Heart right ventricle (tissue), 16 donors: Measurements from ENCODE around the gene DOCK9. TPM values are rescaled to one million over a fixed set of nuclear protein-coding genes. Genes with fewer than 3 reads are reported as not detected.

ENCODE experiments used
- ATAC-seq, 8 donors: fragments of 200-7000 bp; cut with Tn5 transposase; one replicate each; pipeline ENCODE4 v1.9.1; 2020; ENCODE audit warnings: mild to moderate bottlenecking in 8 of 8, moderate library complexity in 8 of 8, moderate number of reproducible peaks in 1 of 8
- DNase-seq, 2 donors: peaks; one replicate each; pipeline ENCODE4 v3.0.0-alpha.2; 2020
- H3K27ac ChIP-seq, 10 donors: fragments of 200-600 bp; sonication (generic) in 2 of 10; one replicate each; pipeline versions ENCODE4 v1.5.0 to v1.8.0; 2020 to 2022; ENCODE audit warnings: mild to moderate bottlenecking in 3 of 10
- H3K27me3 ChIP-seq, 7 donors: fragments of 200-600 bp; one replicate each; pipeline ENCODE4 v1.8.0; 2021 to 2022; ENCODE audit warnings: mild to moderate bottlenecking in 2 of 7
- H3K36me3 ChIP-seq, 9 donors: fragments of 200-600 bp; sonication (generic) in 1 of 9; one replicate each; pipeline versions ENCODE4 v1.5.0 to v1.8.0; 2020 to 2022; ENCODE audit warnings: mild to moderate bottlenecking in 2 of 9
- H3K4me1 ChIP-seq, 9 donors: fragments of 200-600 bp; sonication (generic) in 1 of 9; one replicate each; pipeline versions ENCODE4 v1.5.0 to v1.8.0; 2020 to 2022; ENCODE audit warnings: mild to moderate bottlenecking in 4 of 9
- H3K4me3 ChIP-seq, 10 donors: fragments of 200-600 bp; sonication (generic) in 2 of 10; one replicate each; pipeline versions ENCODE4 v1.5.0 to v1.8.0; 2020 to 2022; ENCODE audit warnings: mild to moderate bottlenecking in 7 of 10, moderate library complexity in 2 of 10
- H3K9me3 ChIP-seq, 11 donors: fragments of 200-600 bp in 10 of 11; sonication (generic) in 2 of 11; one replicate each; pipeline versions ENCODE4 v1.5.0 to v1.8.0; 2013 to 2022; ENCODE audit warnings: mild to moderate bottlenecking in 2 of 11, control low read depth in 1 of 11, moderate library complexity in 1 of 11
- CTCF ChIP-seq, 9 donors: fragments of 200-600 bp; sonication (generic) in 2 of 9; IDR thresholded peaks; one replicate each; pipeline versions ENCODE4 v1.5.0 to v1.8.0; 2021 to 2022; ENCODE audit warnings: antibody characterized with exemption in 9 of 9, mild to moderate bottlenecking in 5 of 9, moderate library complexity in 1 of 9
- WGBS, 2 donors: extraction: QIAGEN DNeasy Blood & Tissue Kit; methylation state at CpG; one replicate each; pipeline ENCODE4 v1.1.7; 2013; ENCODE audit warnings: inconsistent platforms in 1 of 2; 5-methylcytosine and 5-hydroxymethylcytosine counted together
- intact Hi-C, 10 donors: fragments of 100-400 bp; cut with DNase I; formaldehyde crosslinking; loops; one replicate each; pipeline versions ENCODE4 v1.11.1 to v1.14.2; 2022
- polyA plus RNA-seq, 2 donors: library from polyadenylated mRNA; stranded (reverse); fragments of 200-250 nt; gene quantifications; one replicate each; pipeline ENCODE4 v1.2.3, GENCODE V29; 2013
- total RNA-seq, 10 donors: library from RNA; stranded (reverse); fragmentation: NEBNext Ultra II Directional in 3 of 10; extraction: Animal tissue kit (Norgen Biotek cat#: 25700) in 3 of 10; gene quantifications; one replicate each; pipeline versions ENCODE4 v1.2.1 to v1.2.4, GENCODE V29; 2021 to 2023
- donor health status: Arrhythmogenic right ventricular cardiomyopathy.
- donor health status: ischemic (EF 13 %, LVEDD 7.1; RV severe dilation, severe dysfunction).
- donor health status: healthy with polysubstance abuse.
- donor health status: DM: no; HTN: yes; CAD: no.
- donor health status: DM: no; HTN: no; CAD: no.
- donor health status: ischemic (EF 25% LVEDD 6.9; RV normal size, moderate dysfunction).
- donor health status: ischemic (EF 25% LVEDD 5.7; RV mildly dilated, moderate dysfunction).
- donor health status: healthy.
- donor health status: DM: yes; HTN: yes; CAD: no.
- donor health status: Ischemic cardiomyopathy.
- donor health status: ischemic (EF 35%, LVEDD 5.7; RV mildly dilated, moderate dysfunction).
- donor health status: nonischemic (EF 11% LVEDD 7.7; RV severe dilation, severe dysfunction).
- donor health status: DM: yes; HTN: yes; CAD: no.
- donor health status: PGD.
- donor health status: ischemic (EF 29% LVEDD 5.4; RV normal size, mild dysfunction).
- donor health status: nonischemic (EF 23%, LVEDD 6.1; RV moderate dilation, normal function).

Gene DOCK9
- total and polyA plus RNA-seq, 12 donors, result 31.6 to 73.7 (median 43.4) TPM

GRCh38 chr13:98786023-98786422, 191.8 kb downstream of the DOCK9 start:
- no peak for ATAC-seq
- TF ChIP-seq CTCF (IDR thresholded peaks at IDR 0.05), result no peak
- Histone ChIP-seq H3K4me3 (no peak overlapping the region), H3K9me3 (peaks cover 0 to 4% (median 0%) of the 10 kb centered on the region in 11 donors), H3K4me1 (no peaks in the 10 kb centered on the region), H3K27ac (no peak overlapping the region), H3K36me3 (no peaks in the 10 kb centered on the region), H3K27me3 (peaks cover 0 to 6% (median 0%) of the 10 kb centered on the region in 7 donors)
- 81 to 85% methylated on average over 7 of the region's 7 CpGs for whole genome bisulfite sequencing, 2 donors
- no peak for DNase-seq
- intact Hi-C loops, result no loop called here

GRCh38 chr13:98785405-98785804, 192.5 kb downstream of the DOCK9 start:
- intact Hi-C loops, result no loop called here
- H3K27ac ChIP-seq, result no peak overlapping the region
- DNase-seq (no peak), ATAC-seq (no peak)
- WGBS, 2 donors, result 84 to 90% methylated on average over 10 of the region's 10 CpGs
- H3K4me3 ChIP-seq, result no peak overlapping the region
- peaks cover 0 to 6% (median 0%) of the 10 kb centered on the region in 7 donors for H3K27me3 ChIP-seq
- H3K9me3 ChIP-seq, result peaks cover 0 to 4% (median 0%) of the 10 kb centered on the region in 11 donors
- no peak for TF ChIP-seq CTCF (IDR thresholded peaks at IDR 0.05)
- no peaks in the 10 kb centered on the region for H3K36me3 ChIP-seq
- no peaks in the 10 kb centered on the region for H3K4me1 ChIP-seq

GRCh38 chr13:98784666-98785065, 193.2 kb downstream of the DOCK9 start:
- H3K4me3 ChIP-seq, result no peak overlapping the region
- ATAC-seq (no peak), DNase-seq (no peak)
- intact Hi-C loops, result no loop called here
- H3K36me3 ChIP-seq, result no peaks in the 10 kb centered on the region
- H3K9me3 ChIP-seq, result peaks cover 0 to 4% (median 0%) of the 10 kb centered on the region in 11 donors
- no peaks in the 10 kb centered on the region for H3K4me1 ChIP-seq
- peaks cover 0 to 6% (median 0%) of the 10 kb centered on the region in 7 donors for H3K27me3 ChIP-seq
- no peak for TF ChIP-seq CTCF (IDR thresholded peaks at IDR 0.05)
- WGBS, 2 donors, result 85% methylated on average over 8 of the region's 8 CpGs
- H3K27ac ChIP-seq, result no peak overlapping the region

- no peak overlapping the region for H3K4me3 ChIP-seq
- H3K4me1 ChIP-seq, result no peaks in the 10 kb centered on the region
- peaks cover 0 to 10% (median 0%) of the 10 kb centered on the region in 7 donors for H3K27me3 ChIP-seq
- no peaks in the 10 kb centered on the region for H3K36me3 ChIP-seq
- no peak overlapping the region for H3K27ac ChIP-seq
- no peak for ATAC-seq
- TF ChIP-seq CTCF (IDR thresholded peaks at IDR 0.05), result no peak
- 89% methylated on average over 12 of the region's 12 CpGs for WGBS, 2 donors
- no peak for DNase-seq
- intact Hi-C loops, result no loop called here
- H3K9me3 ChIP-seq, result peaks cover 0 to 4% (median 0%) of the 10 kb centered on the region in 11 donors
These were observed 193.9 kb downstream of the DOCK9 start for GRCh38 chr13:98783856-98784478.
